Measurements from ENCODE around the gene FAM107A.
"Not testable (repeated sequence)": the region's sequence is repeated elsewhere in the genome, so short reads cannot be mapped to it uniquely, and the experiment has no call there.

Gene FAM107A

GRCh38 chr3:58530354-58530865, 46.8 kb downstream of the FAM107A start:
- TF ChIP-seq CTCF (IDR thresholded peaks at IDR 0.05; ENCODE audit: insufficient read depth, low read length, missing control alignments): no peak
- H3K4me3 ChIP-seq (ENCODE audit: low read depth, low read length): no peak overlapping the region
- DNase-seq (ENCODE audit: low read depth, low spot score): no peak
- POLR2A ChIA-PET: no interaction called here
- CTCF ChIA-PET: interaction anchor here (1.0 to 11.0 kb wide), 10 partner anchors 11 to 275 kb away, joined by 3 to 105 read pairs (median 8); partner anchors contain the start of genes HTD2 and RPP14

- H3K4me3 ChIP-seq (ENCODE audit: low read depth, low read length): no peak overlapping the region
- DNase-seq (ENCODE audit: low read depth, low spot score): no peak
- ChIA-PET POLR2A (no interaction called here), CTCF (interaction anchor here (1.0 to 11.0 kb wide), 10 partner anchors 9 to 275 kb away, joined by 3 to 105 read pairs (median 14); partner anchors contain the start of genes ACOX2, HTD2, KCTD6 and RPP14)
- TF ChIP-seq CTCF (IDR thresholded peaks at IDR 0.05; ENCODE audit: insufficient read depth, low read length, missing control alignments): peak; percentile 28
These were observed 47.5 kb downstream of the FAM107A start for GRCh38 chr3:58529516-58530353.

- CTCF ChIA-PET: interaction anchor here (1.1 to 11.0 kb wide), 7 partner anchors 10 to 221 kb away, joined by 3 to 105 read pairs (median 19); partner anchors contain the start of genes ACOX2, HTD2, KCTD6 and RPP14
- no peak for DNase-seq (ENCODE audit: low read depth, low spot score)
- H3K4me3 ChIP-seq (ENCODE audit: low read depth, low read length): no peak overlapping the region
- TF ChIP-seq CTCF (IDR thresholded peaks at IDR 0.05; ENCODE audit: insufficient read depth, low read length, missing control alignments): no peak
- POLR2A ChIA-PET: no interaction called here
These were observed 48.6 kb downstream of the FAM107A start for GRCh38 chr3:58528629-58529028.

DNA sequence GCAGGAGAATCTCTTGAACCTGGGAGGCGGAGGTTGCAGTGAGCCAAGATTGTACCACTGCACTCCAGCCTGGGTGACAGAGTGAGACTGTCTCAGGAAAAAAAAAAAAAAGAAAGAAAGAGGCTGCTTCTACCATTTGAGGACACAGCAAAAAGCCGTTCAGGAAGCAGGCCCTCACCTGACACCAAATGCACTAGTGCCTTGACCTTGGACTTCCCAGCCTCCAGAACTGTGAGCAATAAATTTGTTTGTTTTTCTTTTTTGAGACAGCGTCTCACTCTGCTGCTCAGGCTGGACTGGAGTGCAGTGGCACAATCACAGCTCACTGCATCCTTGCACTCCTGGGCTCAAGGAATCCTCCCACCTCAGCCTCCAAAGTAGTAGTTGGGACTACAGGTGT, 49.8 kb downstream of the FAM107A start:
- POLR2A ChIA-PET; H3K4me3 ChIP-seq (ENCODE audit: low read depth, low read length); DNase-seq (ENCODE audit: low read depth, low spot score): not testable (repeated sequence)
- CTCF ChIA-PET: interaction anchor here (0.7 to 11.0 kb wide), 8 partner anchors 8 to 221 kb away, joined by 3 to 105 read pairs (median 15); partner anchors contain the start of genes ACOX2, HTD2, KCTD6 and RPP14

DNA sequence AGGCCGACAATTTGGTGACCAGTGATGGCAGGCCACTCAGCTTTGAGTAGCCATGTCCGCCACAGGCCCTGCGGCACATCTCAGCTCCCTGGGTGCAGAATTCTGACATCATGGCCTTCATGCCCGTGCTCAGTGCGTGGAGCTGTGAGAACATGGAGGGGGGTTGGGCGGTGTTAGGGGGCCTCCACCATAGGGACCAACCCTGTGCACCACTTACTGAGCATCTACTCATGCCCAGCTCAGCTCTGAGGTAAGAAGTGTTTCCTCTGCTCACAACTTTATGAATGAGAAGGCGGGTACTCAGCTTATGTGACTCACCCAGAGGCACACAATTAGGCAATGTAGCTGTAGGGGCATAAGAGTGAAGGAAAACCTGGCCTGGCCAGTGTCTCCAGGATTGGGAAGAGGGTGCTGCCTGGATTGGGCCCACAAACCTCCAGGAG, 50.7 kb downstream of the FAM107A start:
- TF ChIP-seq CTCF (IDR thresholded peaks at IDR 0.05; ENCODE audit: insufficient read depth, low read length, missing control alignments): no peak
- H3K4me3 ChIP-seq (ENCODE audit: low read depth, low read length): no peak overlapping the region
- CTCF ChIA-PET: interaction anchor here (0.6 to 15.5 kb wide), 11 partner anchors 5 to 220 kb away, joined by 3 to 105 read pairs (median 4); partner anchors contain the start of genes ACOX2, HTD2, KCTD6 and RPP14
- peak; percentile 64 for DNase-seq (ENCODE audit: low read depth, low spot score)
- POLR2A ChIA-PET: no interaction called here

GRCh38 chr3:58524326-58524888, 52.8 kb downstream of the FAM107A start:
- no peak overlapping the region for H3K4me3 ChIP-seq (ENCODE audit: low read depth, low read length)
- no peak for DNase-seq (ENCODE audit: low read depth, low spot score)
- TF ChIP-seq CTCF (IDR thresholded peaks at IDR 0.05; ENCODE audit: insufficient read depth, low read length, missing control alignments): no peak
- CTCF ChIA-PET: interaction anchor here (1.1 to 15.5 kb wide), 7 partner anchors 8 to 218 kb away, joined by 3 to 105 read pairs (median 4); partner anchors contain the start of genes HTD2, KCTD6 and RPP14
- POLR2A ChIA-PET: no interaction called here
